NT2/D1 (cell line): ENCODE measurements around the gene CEP162.
"Not testable (repeated sequence)": the region's sequence is repeated elsewhere in the genome, so short reads cannot be mapped to it uniquely, and the experiment has no call there.

ENCODE experiments used
- DNase-seq: peaks from one replicate; pipeline ENCODE4 v3.0.0-alpha.2; 2011; ENCODE audit warnings: low read depth, low spot score
- H3K27me3 ChIP-seq: 2 replicates; pipeline ENCODE4 v1.6.0; 2011; ENCODE audit warnings: mild to moderate bottlenecking; ENCODE audit not compliant: insufficient read length, insufficient read depth
- H3K36me3 ChIP-seq: 2 replicates; pipeline ENCODE4 v1.6.1; 2011; ENCODE audit warnings: mild to moderate bottlenecking, low read length, mixed read lengths; ENCODE audit not compliant: insufficient read depth, insufficient read length
- H3K4me1 ChIP-seq: 2 replicates; pipeline ENCODE4 v1.5.1; 2011; ENCODE audit not compliant: insufficient read depth, insufficient read length
- H3K4me3 ChIP-seq: 2 replicates; pipeline ENCODE4 v1.5.1; 2011; ENCODE audit warnings: low read depth; ENCODE audit not compliant: insufficient read length
- H3K9ac ChIP-seq: 2 replicates; pipeline ENCODE4 v1.6.0; 2011; ENCODE audit warnings: low read depth; ENCODE audit not compliant: insufficient read length
- H3K9me3 ChIP-seq: 2 replicates; pipeline ENCODE4 v1.5.1; 2011; ENCODE audit warnings: mild to moderate bottlenecking, low read length; ENCODE audit not compliant: insufficient read depth
- SUZ12 ChIP-seq: IDR thresholded peaks from 2 replicates; pipeline ENCODE4 v1.6.1; 2011; ENCODE audit not compliant: insufficient read length, insufficient read depth; ENCODE audit errors: extremely low read depth
- YY1 ChIP-seq: IDR thresholded peaks from 2 replicates; pipeline ENCODE4 v1.6.1; 2011; ENCODE audit not compliant: insufficient read length, insufficient read depth
- ZNF274 ChIP-seq: IDR thresholded peaks from 2 replicates; pipeline ENCODE4 v1.6.1; 2011; ENCODE audit warnings: mild to moderate bottlenecking, low read depth, low read length

Gene CEP162

DNA sequence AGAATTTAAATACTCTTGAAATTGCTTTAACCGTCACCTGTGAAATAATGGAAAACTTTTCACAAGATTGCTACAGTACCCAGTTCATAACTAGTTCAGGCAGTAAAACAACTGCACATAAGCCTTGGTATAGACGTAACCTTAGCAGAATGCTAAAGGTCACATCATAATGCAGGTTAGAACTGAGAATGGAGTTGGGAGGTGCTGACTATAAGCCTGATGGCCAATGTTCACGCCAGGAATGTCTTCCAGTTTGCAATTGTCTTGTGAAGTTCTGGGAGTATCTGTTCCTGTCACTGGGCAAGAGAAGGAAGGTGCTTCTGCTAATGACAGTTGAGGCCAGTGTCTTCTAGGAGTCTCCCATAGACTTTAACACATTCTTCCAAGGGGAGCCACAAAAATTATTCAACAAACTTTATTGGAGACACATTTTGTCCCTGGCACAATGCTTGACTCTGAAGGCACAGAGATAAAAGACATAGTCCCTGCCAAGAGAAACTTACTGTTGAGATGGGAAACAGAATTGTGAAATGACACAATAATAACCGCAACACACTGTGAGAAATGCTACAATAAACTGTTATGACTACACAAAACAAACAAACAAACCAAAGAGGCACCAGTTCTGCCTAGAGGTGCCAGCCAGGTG, 24.6 kb upstream of the CEP162 start:
- DNase-seq: no peak
- Histone ChIP-seq H3K9me3 (no peaks in the 10 kb centered on the region), H3K4me1 (no peaks in the 10 kb centered on the region), H3K9ac (no peak overlapping the region), H3K4me3 (no peak overlapping the region), H3K27me3 (no peaks in the 10 kb centered on the region), H3K36me3 (no peaks in the 10 kb centered on the region)
- TF ChIP-seq SUZ12 (no peak), ZNF274 (no peak), YY1 (no peak)

DNA sequence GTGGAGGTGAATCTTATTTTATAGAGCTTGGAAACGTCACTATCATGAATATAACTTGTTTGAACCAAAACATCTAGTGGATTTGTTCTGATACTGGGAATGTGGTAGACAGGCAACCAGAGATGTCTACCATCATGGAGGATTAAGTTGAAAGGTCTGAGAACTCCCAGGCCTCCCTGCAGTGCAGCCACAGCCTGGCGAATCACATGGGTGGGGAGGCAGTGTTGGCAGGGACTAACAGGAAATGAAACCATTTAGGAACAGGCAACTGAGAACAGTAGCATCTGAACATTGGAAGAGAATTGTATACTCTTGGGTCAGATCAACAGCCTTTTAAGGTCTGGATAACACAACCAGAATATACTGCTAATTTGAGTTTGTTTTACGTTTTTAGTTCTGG, 22.3 kb upstream of the CEP162 start:
- H3K9ac ChIP-seq: no peak overlapping the region
- TF ChIP-seq YY1 (no peak), SUZ12 (no peak), ZNF274 (no peak)
- H3K4me3 ChIP-seq: no peak overlapping the region
- no peaks in the 10 kb centered on the region for H3K9me3 ChIP-seq
- no peaks in the 10 kb centered on the region for H3K27me3 ChIP-seq
- DNase-seq: no peak
- H3K4me1 ChIP-seq: no peaks in the 10 kb centered on the region
- H3K36me3 ChIP-seq: no peaks in the 10 kb centered on the region

DNA sequence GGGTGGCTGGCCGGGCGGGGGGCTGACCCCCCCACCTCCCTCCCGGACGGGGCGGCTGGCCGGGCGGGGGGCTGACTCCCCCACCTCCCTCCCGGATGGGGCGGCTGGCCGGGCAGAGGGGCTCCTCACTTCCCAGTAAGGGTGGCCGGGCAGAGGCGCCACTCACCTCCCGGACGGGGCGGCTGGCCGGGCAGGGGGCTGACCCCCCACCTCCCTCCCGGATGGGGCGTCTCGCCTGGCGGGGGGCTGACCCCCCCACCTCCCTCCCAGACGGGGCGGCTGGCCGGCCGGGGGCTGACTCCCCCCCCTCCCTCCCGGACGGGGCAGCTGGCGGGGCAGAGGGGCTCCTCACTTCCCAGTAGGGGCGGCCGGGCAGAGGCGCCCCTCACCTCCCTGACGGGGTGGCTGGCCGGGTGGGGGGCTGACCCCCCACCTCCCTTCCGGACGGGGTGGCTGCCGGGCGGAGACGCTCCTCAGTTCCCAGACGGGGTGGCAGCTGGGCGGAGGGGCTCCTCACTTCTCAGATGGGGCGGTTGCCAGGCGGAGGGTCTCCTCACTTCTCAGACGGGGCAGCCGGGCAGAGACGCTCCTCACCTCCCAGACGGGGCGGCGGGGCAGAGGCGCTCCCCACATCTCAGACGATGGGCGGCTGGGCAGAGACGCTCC, 17.1 kb upstream of the CEP162 start:
- not testable (repeated sequence) for H3K9ac ChIP-seq, H3K4me3 ChIP-seq, H3K4me1 ChIP-seq, H3K9me3 ChIP-seq, H3K36me3 ChIP-seq, H3K27me3 ChIP-seq, DNase-seq

DNA sequence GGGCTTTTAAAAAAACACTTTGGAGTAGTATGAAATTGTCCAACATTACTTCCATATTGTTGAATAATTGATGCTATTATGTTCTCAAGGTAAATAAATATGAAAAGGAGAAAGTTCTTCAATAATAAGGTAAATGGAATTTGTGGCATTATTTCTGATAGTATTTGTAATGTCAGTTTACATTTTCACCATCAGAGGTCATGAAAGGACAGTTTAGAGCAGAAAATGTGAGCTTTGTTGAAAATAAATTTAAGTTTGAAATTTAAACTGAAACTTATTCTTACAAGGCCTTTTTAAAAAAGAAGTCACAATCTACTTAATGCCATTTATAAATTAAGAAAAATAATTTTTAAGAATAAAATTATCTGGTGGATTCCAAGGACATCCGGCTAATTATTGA, 15.8 kb upstream of the CEP162 start:
- TF ChIP-seq SUZ12 (no peak), YY1 (no peak)
- no peak for DNase-seq
- Histone ChIP-seq H3K9ac (no peak overlapping the region), H3K27me3 (no peaks in the 10 kb centered on the region), H3K36me3 (no peaks in the 10 kb centered on the region), H3K4me1 (no peaks in the 10 kb centered on the region), H3K9me3 (no peaks in the 10 kb centered on the region), H3K4me3 (no peak overlapping the region)

DNA sequence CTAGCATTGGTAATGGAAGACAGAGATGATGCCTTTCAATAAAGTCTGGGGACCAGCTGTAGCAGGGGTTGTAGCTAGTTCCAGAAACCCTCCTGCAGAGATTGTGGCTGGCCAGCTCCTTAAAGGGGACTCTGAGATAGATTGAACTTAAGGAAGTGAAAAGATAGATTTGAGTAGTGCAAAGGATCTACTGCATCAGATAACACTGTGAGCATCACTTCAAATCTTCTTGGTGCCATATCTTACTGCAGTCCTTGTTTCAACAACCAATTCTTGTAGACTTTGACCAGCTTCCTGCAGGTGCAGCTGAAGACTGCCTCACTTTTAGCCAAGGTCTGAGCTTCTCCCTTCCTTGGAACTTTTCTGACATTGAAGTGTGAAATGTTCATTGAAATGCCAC, 14.8 kb upstream of the CEP162 start:
- no peaks in the 10 kb centered on the region for H3K36me3 ChIP-seq
- no peak overlapping the region for H3K9ac ChIP-seq
- TF ChIP-seq SUZ12 (no peak), ZNF274 (no peak), YY1 (no peak)
- H3K9me3 ChIP-seq: no peaks in the 10 kb centered on the region
- no peak overlapping the region for H3K4me3 ChIP-seq
- H3K4me1 ChIP-seq: no peaks in the 10 kb centered on the region
- no peak for DNase-seq
- no peaks in the 10 kb centered on the region for H3K27me3 ChIP-seq

GRCh38 chr6:84228198-84228543, 728 bp upstream of the CEP162 start:
- H3K27me3 ChIP-seq: peaks cover 19% of the 10 kb centered on the region
- TF ChIP-seq ZNF274 (no peak), YY1 (no peak), SUZ12 (no peak)
- peaks cover 11% of the 10 kb centered on the region for H3K36me3 ChIP-seq
- H3K9ac ChIP-seq: no peak overlapping the region
- no peaks in the 10 kb centered on the region for H3K4me1 ChIP-seq
- DNase-seq: no peak
- no peaks in the 10 kb centered on the region for H3K9me3 ChIP-seq
- peak overlapping the region; percentile 73 for H3K4me3 ChIP-seq

GRCh38 chr6:84227044-84227433, 404 bp downstream of the CEP162 start:
- peaks cover 11% of the 10 kb centered on the region for H3K36me3 ChIP-seq
- no peaks in the 10 kb centered on the region for H3K9me3 ChIP-seq
- H3K27me3 ChIP-seq: peaks cover 19% of the 10 kb centered on the region
- no peak for DNase-seq
- H3K4me1 ChIP-seq: no peaks in the 10 kb centered on the region
- TF ChIP-seq SUZ12 (no peak), YY1 (no peak), ZNF274 (no peak)
- peak overlapping the region; percentile 63 for H3K9ac ChIP-seq
- peak overlapping the region; percentile 73 for H3K4me3 ChIP-seq
